Activated CD4-positive, alpha-beta T cell treated with anti-CD3 and anti-CD28 coated beads, Interleukin-2, Interleukin-6, amounts not matched to agents 100 ng/mL and 50 ng/mL, durations not matched to agents 16 hours and 8 hours (primary cell): ENCODE results near the gene MORF4L2.

Experiments used
- DNase-seq: peaks from one replicate; pipeline ENCODE4 v3.0.0-alpha.2; 2020

The MORF4L2 gene

GRCh38 chrX:103630171-103630511 is 56.4 kb downstream of the MORF4L2 start:
- DNase-seq: no peak

- peak; percentile 18 for DNase-seq
Observed at GRCh38 chrX:103629318-103630170, 57.0 kb downstream of the MORF4L2 start.

GRCh38 chrX:103628386-103629317 is 57.8 kb downstream of the MORF4L2 start, which contains the start of gene TCEAL1:
TCEAL1 (plus strand) TSS chrX:103628975; CDS start chrX:103629917, 942 bp downstream.
- peak; percentile 49 for DNase-seq

GRCh38 chrX:103626855-103627254 is 59.6 kb downstream of the MORF4L2 start:
- DNase-seq: no peak
